Right ventricle myocardium superior (tissue), 1 donor: ENCODE results near the gene FRMPD2. TPM values are rescaled to one million over a fixed set of nuclear protein-coding genes. Genes with fewer than 3 reads are reported as not detected.

Experiments used
- total RNA-seq: library from RNA; stranded (reverse); fragmentation: NEBNext Ultra II Directional; extraction: Animal tissue kit (Norgen Biotek cat#: 25700); gene quantifications from one replicate; pipeline ENCODE4 v1.2.1, GENCODE V29; 2021
- donor health status: DM: no; HTN: yes; CAD: no; lungs with severe emphysema.

The FRMPD2 gene
- total RNA-seq, 1 donor from 2014 or later: 0.11 TPM

Other genes with a start within 250 kb of the FRMPD2 start
- 30.6 TPM for gene MAPK8, start 32.0 kb upstream of the FRMPD2 start, total RNA-seq